HL-60 (cell line): ENCODE results near the gene MEA1.

Source experiments
- GABPA ChIP-seq: IDR thresholded peaks from 2 replicates; pipeline ENCODE4 v1.6.1; 2012; ENCODE audit warnings: low read depth
- POLR2AphosphoS5 ChIP-seq: IDR thresholded peaks from 2 replicates; pipeline ENCODE4 v1.6.1; 2012; ENCODE audit warnings: low read depth
- TF ChIP-seq, protein P1 (sequence below): IDR thresholded peaks from one replicate; pipeline ENCODE4 v1.5.1; 2011; ENCODE audit warnings: low read length, control low read depth, inconsistent platforms; ENCODE audit not compliant: insufficient read depth

DNA sequence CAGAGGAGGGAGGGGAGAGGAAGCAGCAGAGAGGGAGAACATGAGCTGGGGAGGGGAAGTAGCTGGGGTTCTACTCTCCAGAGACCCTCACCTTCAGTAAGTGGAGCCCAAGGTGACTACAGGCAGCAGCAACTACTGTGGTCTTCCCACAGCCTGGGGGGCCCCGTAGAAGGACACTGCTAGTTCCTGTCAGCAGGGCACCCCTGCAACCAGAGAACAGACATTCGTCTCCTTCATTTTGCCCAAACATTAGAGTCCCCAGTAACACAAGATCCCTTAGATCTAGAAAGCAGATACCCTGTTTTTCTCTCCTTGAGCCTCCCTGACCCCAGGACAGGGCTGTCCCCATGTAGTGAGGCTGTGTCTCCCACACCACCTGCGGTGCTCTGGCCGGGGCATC is 45.0 kb downstream of the MEA1 start:
- TF ChIP-seq, protein P1, sequence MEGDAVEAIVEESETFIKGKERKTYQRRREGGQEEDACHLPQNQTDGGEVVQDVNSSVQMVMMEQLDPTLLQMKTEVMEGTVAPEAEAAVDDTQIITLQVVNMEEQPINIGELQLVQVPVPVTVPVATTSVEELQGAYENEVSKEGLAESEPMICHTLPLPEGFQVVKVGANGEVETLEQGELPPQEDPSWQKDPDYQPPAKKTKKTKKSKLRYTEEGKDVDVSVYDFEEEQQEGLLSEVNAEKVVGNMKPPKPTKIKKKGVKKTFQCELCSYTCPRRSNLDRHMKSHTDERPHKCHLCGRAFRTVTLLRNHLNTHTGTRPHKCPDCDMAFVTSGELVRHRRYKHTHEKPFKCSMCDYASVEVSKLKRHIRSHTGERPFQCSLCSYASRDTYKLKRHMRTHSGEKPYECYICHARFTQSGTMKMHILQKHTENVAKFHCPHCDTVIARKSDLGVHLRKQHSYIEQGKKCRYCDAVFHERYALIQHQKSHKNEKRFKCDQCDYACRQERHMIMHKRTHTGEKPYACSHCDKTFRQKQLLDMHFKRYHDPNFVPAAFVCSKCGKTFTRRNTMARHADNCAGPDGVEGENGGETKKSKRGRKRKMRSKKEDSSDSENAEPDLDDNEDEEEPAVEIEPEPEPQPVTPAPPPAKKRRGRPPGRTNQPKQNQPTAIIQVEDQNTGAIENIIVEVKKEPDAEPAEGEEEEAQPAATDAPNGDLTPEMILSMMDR, result no peak
- no peak for TF ChIP-seq GABPA
- no peak for TF ChIP-seq POLR2AphosphoS5
